Endometrial microvascular endothelial cells (primary cell): ENCODE data around the gene OTUD1. TPM values are rescaled to one million over a fixed set of nuclear protein-coding genes. Genes with fewer than 3 reads are reported as not detected.

Source experiments
- in situ Hi-C: cut with HindIII; loops from 2 replicates; pipeline ENCODE4 v1.10.0; 2017; ENCODE audit warnings: low sequenced_read_pairs, low pct_unique_long_range_greater_than_20kb; ENCODE audit errors: inconsistent ontology term
- total RNA-seq: library from RNA; depleted of rRNA; stranded (reverse); fragments of >200 nt; gene quantifications from one replicate; pipeline ENCODE4 v1.2.3, GENCODE V29; 2015; ENCODE audit errors: inconsistent ontology term

Gene OTUD1
- total RNA-seq, 1 donor from 2014 or later = 2.0 TPM

- in situ Hi-C loops = no loop called here
Measured at GRCh38 chr10:23457632-23458417, 18.9 kb downstream of the OTUD1 start.

DNA sequence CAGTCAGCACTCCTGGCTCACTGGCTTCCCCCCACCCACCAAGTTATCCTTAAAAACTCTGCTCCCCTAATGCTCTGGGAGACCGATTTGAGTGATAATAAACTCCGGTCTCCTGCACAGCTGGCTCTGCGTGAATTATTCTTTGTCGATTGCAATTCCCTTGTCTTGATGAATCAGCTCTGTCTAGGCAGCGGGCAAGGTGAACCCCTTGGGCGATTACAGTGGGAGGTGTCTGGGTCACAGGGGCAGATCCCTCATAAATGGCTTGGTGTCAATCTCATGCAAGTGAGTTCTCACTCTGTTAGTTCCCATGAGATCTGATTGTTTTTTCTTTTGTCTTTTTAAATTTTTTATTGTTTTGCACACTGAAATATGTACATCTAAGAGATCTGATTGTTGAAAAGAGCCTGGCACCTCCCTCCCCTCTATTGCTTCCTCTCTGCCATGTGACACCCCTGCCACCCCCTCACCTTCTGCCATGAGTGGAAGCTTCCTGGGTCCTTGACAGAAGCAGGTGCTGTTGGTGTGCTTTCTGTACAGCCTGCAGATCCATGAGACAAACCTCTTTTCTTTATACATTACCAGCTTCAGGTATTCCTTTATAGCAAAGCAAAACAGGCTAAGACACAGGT lies 20.5 kb downstream of the OTUD1 start:
- in situ Hi-C loops = no loop called here

GRCh38 chr10:23461557-23461956 lies 22.7 kb downstream of the OTUD1 start:
- in situ Hi-C loops = no loop called here

- in situ Hi-C loops = no loop called here
Measured at GRCh38 chr10:23467012-23467411, 28.1 kb downstream of the OTUD1 start.

GRCh38 chr10:23467548-23467947 lies 28.7 kb downstream of the OTUD1 start:
- in situ Hi-C loops = no loop called here

- in situ Hi-C loops = no loop called here
Measured at GRCh38 chr10:23469596-23470237, 30.8 kb downstream of the OTUD1 start.

DNA sequence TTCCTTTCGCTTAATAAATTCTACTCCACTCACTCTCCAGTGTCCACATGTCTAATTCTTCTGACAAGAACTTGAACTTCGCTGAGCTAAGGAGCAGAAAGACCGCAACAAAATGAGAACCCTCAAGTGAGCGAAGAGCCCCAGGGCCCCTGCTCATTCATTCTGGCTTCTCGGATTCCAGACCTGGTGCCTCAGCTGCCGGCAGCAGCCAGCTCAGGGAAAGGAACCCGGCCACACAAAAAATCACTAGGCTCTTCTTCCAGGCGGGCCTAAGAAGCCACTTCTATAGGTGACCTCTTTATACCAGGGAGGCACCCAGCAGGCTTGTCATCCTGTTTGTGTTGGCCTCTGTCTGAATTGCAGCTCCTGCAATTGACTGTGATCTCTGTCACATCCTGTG lies 33.3 kb downstream of the OTUD1 start:
- in situ Hi-C loops = no loop called here

DNA sequence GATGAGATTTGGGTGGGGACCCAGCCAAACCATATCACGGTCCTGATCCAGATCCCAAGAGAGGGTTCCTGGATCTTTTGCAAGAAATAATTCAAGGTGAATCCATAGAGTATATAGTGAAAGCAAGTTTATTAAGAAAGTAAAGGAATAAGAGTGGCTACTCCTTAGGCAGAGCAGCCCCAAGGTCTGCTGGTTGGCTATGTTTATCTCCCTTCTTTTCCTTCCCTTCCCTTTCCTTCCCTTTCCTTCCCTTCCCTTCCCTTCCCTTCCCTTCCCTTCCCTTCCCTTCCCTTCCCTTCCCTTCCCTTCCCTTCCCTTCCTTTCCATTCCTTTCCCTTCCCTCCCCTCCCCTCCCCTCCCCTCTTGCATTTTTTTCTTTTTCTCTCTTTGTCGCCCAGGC lies 35.2 kb downstream of the OTUD1 start:
- in situ Hi-C loops = no loop called here

- in situ Hi-C loops = no loop called here
Measured at GRCh38 chr10:23474626-23475025, 35.8 kb downstream of the OTUD1 start.

DNA sequence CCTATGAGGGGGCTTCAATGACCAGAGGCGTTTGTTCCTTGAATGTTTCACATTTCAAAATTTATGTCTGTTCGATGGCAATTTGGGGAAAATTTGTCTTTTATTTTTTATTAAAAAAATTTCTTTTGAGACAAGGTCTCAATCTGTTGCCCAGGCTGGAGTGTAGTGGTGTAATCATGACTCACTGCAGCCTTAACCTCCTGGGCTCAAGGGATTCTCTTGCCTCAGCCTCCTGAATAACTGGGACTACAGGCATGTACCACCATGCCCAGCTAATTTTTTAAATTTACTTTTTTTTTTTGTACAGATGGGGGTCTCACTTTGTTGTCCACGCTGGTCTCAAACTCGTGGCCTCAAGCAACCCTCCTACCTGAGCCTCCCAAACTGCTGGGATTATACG lies 39.7 kb downstream of the OTUD1 start:
- in situ Hi-C loops = no loop called here

DNA sequence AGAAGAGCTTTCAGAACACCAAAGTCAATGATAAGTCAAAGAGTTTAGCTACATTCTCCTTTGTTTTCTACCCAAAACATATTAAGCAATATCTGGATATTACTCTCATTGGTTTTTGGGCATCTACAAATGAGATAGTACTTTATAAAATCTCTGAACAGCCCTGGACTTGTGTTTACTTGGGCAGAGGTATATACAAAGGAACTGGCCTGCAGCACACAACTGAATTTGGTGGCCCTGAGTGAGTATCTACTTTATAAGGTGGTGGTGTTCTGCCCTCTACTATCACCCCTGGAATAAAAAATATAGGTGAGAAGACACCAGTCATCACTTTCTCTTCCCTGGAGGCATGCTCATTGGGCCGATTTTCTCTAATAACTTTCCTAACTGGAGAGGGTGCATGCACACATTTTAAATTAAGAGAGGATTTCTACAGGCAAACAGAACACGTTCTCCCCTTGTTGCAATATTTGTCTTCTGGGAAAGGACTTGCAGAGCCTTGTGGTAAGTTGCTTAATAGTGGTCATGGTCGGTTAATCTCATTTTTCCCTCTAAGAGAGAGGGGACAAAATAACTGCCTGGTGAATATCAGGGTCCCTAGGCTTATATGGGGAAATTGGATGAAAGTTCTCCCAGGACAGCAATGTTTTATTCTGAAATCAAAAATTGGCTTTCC lies 41.1 kb downstream of the OTUD1 start:
- in situ Hi-C loops = no loop called here

GRCh38 chr10:23481363-23481961 lies 42.6 kb downstream of the OTUD1 start:
- in situ Hi-C loops = no loop called here

DNA sequence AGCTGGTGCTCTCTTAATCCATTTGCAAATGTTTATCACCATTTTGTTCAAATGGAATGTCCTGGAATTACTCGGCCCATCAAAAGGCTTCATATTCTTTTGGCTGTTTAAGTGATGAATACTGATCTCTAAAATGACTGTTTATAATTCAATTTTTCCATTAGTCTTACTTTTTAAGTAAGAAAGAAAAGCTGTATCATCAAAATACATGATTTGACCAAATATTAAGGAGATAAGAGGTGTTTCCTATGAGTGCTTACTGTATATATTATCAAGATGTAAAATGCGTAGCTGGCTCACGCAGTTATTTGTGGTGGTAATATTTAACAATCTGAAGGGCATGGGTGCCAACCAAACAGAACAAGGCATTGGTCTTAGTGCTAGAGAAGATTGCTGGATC lies 51.2 kb downstream of the OTUD1 start:
- in situ Hi-C loops = no loop called here

Other genes starting within 250 kb of the OTUD1 start
- gene PTF1A, start 246.8 kb upstream of the OTUD1 start, total RNA-seq = not detected
- not detected for gene C10orf67, start 94.3 kb upstream of the OTUD1 start, total RNA-seq